Astrocyte (in vitro differentiated cells and primary cell): ENCODE data around the gene LYRM2. TPM values are rescaled to one million over a fixed set of nuclear protein-coding genes. Genes with fewer than 3 reads are reported as not detected.

Experiments
- DNase-seq: peaks from one replicate; pipeline ENCODE4 v3.0.0-alpha.2; 2010; ENCODE audit warnings: low read depth
- FAIRE-seq: peaks from 2 replicates; lab custom pipeline; 2011; peaks lifted over from hg19 to GRCh38; lab: Jason Lieb, UNC
- H2AFZ ChIP-seq: 2 replicates; pipeline ENCODE4 v1.6.0; 2012; ENCODE audit warnings: low read depth, low read length, inconsistent platforms
- H3K27ac ChIP-seq: 2 replicates; pipeline ENCODE4 v1.5.1; 2011; ENCODE audit warnings: low read depth, low read length, inconsistent platforms
- H3K27me3 ChIP-seq: 2 replicates; pipeline ENCODE4 v1.6.0; 2011; ENCODE audit warnings: low read length, inconsistent platforms; ENCODE audit not compliant: insufficient read depth
- H3K36me3 ChIP-seq: 2 replicates; pipeline ENCODE4 v1.5.1; 2011; ENCODE audit warnings: low read length, inconsistent platforms; ENCODE audit not compliant: insufficient read depth
- H3K4me1 ChIP-seq: 2 replicates; pipeline ENCODE4 v1.5.1; 2011; ENCODE audit warnings: low read length, inconsistent platforms; ENCODE audit not compliant: insufficient read depth
- H3K4me2 ChIP-seq: 2 replicates; pipeline ENCODE4 v1.6.0; 2012; ENCODE audit warnings: low read length, inconsistent platforms
- H3K4me3 ChIP-seq: 2 replicates; pipeline ENCODE4 v1.5.1; 2011; ENCODE audit warnings: low read depth, mild to moderate bottlenecking, low read length, inconsistent platforms; ENCODE audit not compliant: insufficient read depth
- H3K79me2 ChIP-seq: 2 replicates; pipeline ENCODE4 v1.6.0; 2012; ENCODE audit warnings: mild to moderate bottlenecking, low read length, inconsistent platforms; ENCODE audit not compliant: insufficient read depth
- H3K9ac ChIP-seq: 2 replicates; pipeline ENCODE4 v1.6.0; 2012; ENCODE audit warnings: mild to moderate bottlenecking, low read length, inconsistent platforms
- H3K9me3 ChIP-seq: 2 replicates; pipeline ENCODE4 v1.5.1; 2012; ENCODE audit warnings: low read depth, mild to moderate bottlenecking, low read length, inconsistent platforms; ENCODE audit not compliant: insufficient read depth
- H4K20me1 ChIP-seq: 2 replicates; pipeline ENCODE4 v1.6.0; 2012; ENCODE audit warnings: low read length, inconsistent platforms; ENCODE audit not compliant: insufficient read depth
- H3K27ac Mint-ChIP-seq: one replicate; pipeline ENCODE4 v1.8.0; 2021; ENCODE audit warnings: mild to moderate bottlenecking, mixed read lengths; ENCODE audit not compliant: unreplicated experiment
- H3K27me3 Mint-ChIP-seq: one replicate; pipeline ENCODE4 v1.8.0; 2021; ENCODE audit warnings: low read depth, mixed read lengths; ENCODE audit not compliant: unreplicated experiment
- H3K36me3 Mint-ChIP-seq: one replicate; pipeline ENCODE4 v1.8.0; 2021; ENCODE audit warnings: low read depth, mixed read lengths; ENCODE audit not compliant: unreplicated experiment
- H3K4me1 Mint-ChIP-seq: one replicate; pipeline ENCODE4 v1.8.0; 2021; ENCODE audit warnings: low read depth, mixed read lengths; ENCODE audit not compliant: unreplicated experiment
- H3K4me3 Mint-ChIP-seq: one replicate; pipeline ENCODE4 v1.8.0; 2021; ENCODE audit warnings: mild to moderate bottlenecking, moderate library complexity, mixed read lengths; ENCODE audit not compliant: unreplicated experiment
- H3K9me3 Mint-ChIP-seq: one replicate; pipeline ENCODE4 v1.8.0; 2021; ENCODE audit warnings: mild to moderate bottlenecking, mixed read lengths; ENCODE audit not compliant: unreplicated experiment
- CTCF ChIP-seq: IDR thresholded peaks from 2 replicates; pipeline ENCODE4 v1.5.1; 2011; ENCODE audit warnings: low read depth, mild to moderate bottlenecking, inconsistent platforms, low read length, moderate library complexity; ENCODE audit not compliant: insufficient read depth
- EZH2 ChIP-seq: IDR thresholded peaks from 2 replicates; pipeline ENCODE4 v1.6.1; 2012; ENCODE audit warnings: mild to moderate bottlenecking, low read length, inconsistent platforms; ENCODE audit not compliant: insufficient read depth
- total RNA-seq: library from RNA; stranded (reverse); gene quantifications from 2 replicates; pipeline ENCODE4 v1.2.1, GENCODE V29; 2021

LYRM2 gene
- total RNA-seq, 1 donor from 2014 or later = 39.2 TPM

- no peaks in the 10 kb centered on the region for H3K79me2 ChIP-seq
- no peaks in the 10 kb centered on the region for H3K4me1 ChIP-seq
- H3K27me3 ChIP-seq = no peaks in the 10 kb centered on the region
- H3K27ac ChIP-seq = no peak overlapping the region
- H3K4me3 ChIP-seq = no peak overlapping the region
- no peaks in the 10 kb centered on the region for H4K20me1 ChIP-seq
- Mint-ChIP-seq H3K27ac (no peak overlapping the region), H3K9me3 (no peaks in the 10 kb centered on the region), H3K4me3 (peak overlapping the region; percentile 12), H3K27me3 (no peaks in the 10 kb centered on the region), H3K36me3 (peaks cover 11% of the 10 kb centered on the region), H3K4me1 (no peaks in the 10 kb centered on the region)
- H3K4me2 ChIP-seq = no peak overlapping the region
- no peaks in the 10 kb centered on the region for H3K9me3 ChIP-seq
- TF ChIP-seq CTCF (no peak), EZH2 (no peak)
- FAIRE-seq (no peak), DNase-seq (no peak)
- H3K9ac ChIP-seq = no peak overlapping the region
- H3K36me3 ChIP-seq = no peaks in the 10 kb centered on the region
- H2AFZ ChIP-seq = no peak overlapping the region
Observed at GRCh38 chr6:89591745-89592144, 46.8 kb downstream of the LYRM2 start.

- Mint-ChIP-seq H3K9me3 (no peaks in the 10 kb centered on the region), H3K4me1 (no peaks in the 10 kb centered on the region), H3K36me3 (peaks cover 7% of the 10 kb centered on the region), H3K27ac (no peak overlapping the region), H3K27me3 (no peaks in the 10 kb centered on the region), H3K4me3 (no peak overlapping the region)
- no peak overlapping the region for H2AFZ ChIP-seq
- H3K36me3 ChIP-seq = no peaks in the 10 kb centered on the region
- H3K4me3 ChIP-seq = no peak overlapping the region
- no peaks in the 10 kb centered on the region for H3K9me3 ChIP-seq
- no peaks in the 10 kb centered on the region for H3K79me2 ChIP-seq
- TF ChIP-seq CTCF = no peak
- no peak for TF ChIP-seq EZH2
- FAIRE-seq (no peak), DNase-seq (no peak)
- H3K4me1 ChIP-seq = no peaks in the 10 kb centered on the region
- no peaks in the 10 kb centered on the region for H3K27me3 ChIP-seq
- H3K27ac ChIP-seq = no peak overlapping the region
- no peak overlapping the region for H3K4me2 ChIP-seq
- H3K9ac ChIP-seq = no peak overlapping the region
- H4K20me1 ChIP-seq = no peaks in the 10 kb centered on the region
Observed at GRCh38 chr6:89590133-89590532, 48.4 kb downstream of the LYRM2 start.

- Histone ChIP-seq H3K4me3 (no peak overlapping the region), H3K79me2 (no peaks in the 10 kb centered on the region), H3K27ac (no peak overlapping the region), H3K9ac (no peak overlapping the region), H3K36me3 (no peaks in the 10 kb centered on the region), H3K9me3 (no peaks in the 10 kb centered on the region), H4K20me1 (no peaks in the 10 kb centered on the region), H2AFZ (no peak overlapping the region), H3K27me3 (no peaks in the 10 kb centered on the region), H3K4me1 (no peaks in the 10 kb centered on the region), H3K4me2 (no peak overlapping the region)
- Mint-ChIP-seq H3K4me3 (no peak overlapping the region), H3K27me3 (no peaks in the 10 kb centered on the region), H3K36me3 (peaks cover 7% of the 10 kb centered on the region), H3K27ac (no peak overlapping the region), H3K4me1 (peaks cover 6% of the 10 kb centered on the region), H3K9me3 (no peaks in the 10 kb centered on the region)
- TF ChIP-seq CTCF (no peak), EZH2 (no peak)
- no peak for FAIRE-seq
- no peak for DNase-seq
Observed at GRCh38 chr6:89589297-89590025, 49.1 kb downstream of the LYRM2 start.
